ENCODE results near the gene BCHE. TPM values are rescaled to one million over a fixed set of nuclear protein-coding genes. Genes with fewer than 3 reads are reported as not detected.
"Not testable (repeated sequence)": the region's sequence is repeated elsewhere in the genome, so short reads cannot be mapped to it uniquely, and the experiment has no call there.

Gene BCHE
- polyA plus RNA-seq, 4 donors: 11.7 to 15.9 (median 12.6) TPM

DNA sequence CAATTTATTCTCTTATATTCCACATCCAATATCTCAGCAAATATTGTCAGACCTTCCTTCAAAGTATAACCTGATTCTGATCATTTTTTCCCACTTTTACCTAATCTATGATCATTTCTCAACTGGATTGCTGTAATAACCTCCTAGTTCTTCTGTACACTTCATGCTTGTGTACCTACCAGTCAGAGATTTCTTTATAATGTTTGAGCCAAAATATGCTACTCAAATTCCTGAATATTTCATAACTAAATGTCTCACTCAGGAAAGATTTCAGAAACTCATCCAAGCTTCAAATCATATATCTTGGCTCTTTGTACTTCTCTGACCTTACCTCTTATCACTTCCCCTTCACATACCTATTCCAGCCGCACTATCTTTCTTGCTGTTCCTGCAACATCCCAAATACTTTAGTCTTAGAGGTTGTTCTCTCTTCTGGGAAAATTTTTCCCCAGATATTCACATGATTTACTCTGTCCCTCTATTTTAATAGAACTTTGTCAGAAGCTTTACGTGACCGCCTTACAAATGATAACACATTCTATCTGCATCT is 20.0 kb downstream of the BCHE start:
- DNase-seq (ENCODE audit: low read depth in 4 of 4, low spot score in 3 of 4): no peak

GRCh38 chr3:165816209-165816608 is 21.0 kb downstream of the BCHE start:
- no peak for DNase-seq (ENCODE audit: low read depth in 4 of 4, low spot score in 3 of 4)

DNA sequence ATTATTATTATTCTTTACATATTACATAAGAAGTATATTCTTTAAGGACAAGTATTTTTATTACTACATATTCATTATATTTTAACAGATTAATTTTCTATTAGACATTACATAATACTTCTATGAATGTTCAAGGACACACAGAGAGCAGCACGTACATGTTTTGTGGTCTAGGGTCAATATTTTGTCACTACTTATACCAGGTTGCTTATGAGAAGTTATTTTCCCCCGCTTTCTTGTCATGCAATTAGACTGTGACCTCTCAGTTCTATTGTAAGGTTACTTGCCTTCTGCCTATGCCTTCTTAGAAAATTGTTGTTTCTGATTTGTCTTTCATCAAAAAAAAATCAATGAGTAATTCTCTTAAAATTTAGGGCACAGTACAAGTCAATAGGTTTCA is 21.5 kb downstream of the BCHE start:
- DNase-seq (ENCODE audit: low read depth in 4 of 4, low spot score in 3 of 4): no peak

- no peak for DNase-seq (ENCODE audit: low read depth in 4 of 4, low spot score in 3 of 4)
Observed at GRCh38 chr3:165814380-165814779, 22.8 kb downstream of the BCHE start.

GRCh38 chr3:165807937-165808336 is 29.3 kb downstream of the BCHE start:
- DNase-seq (ENCODE audit: low read depth in 4 of 4, low spot score in 3 of 4): not testable (repeated sequence)

GRCh38 chr3:165805946-165806561 is 31.2 kb downstream of the BCHE start:
- no peak for DNase-seq (ENCODE audit: low read depth in 4 of 4, low spot score in 3 of 4)

- no peak for DNase-seq (ENCODE audit: low read depth in 4 of 4, low spot score in 3 of 4)
Observed at GRCh38 chr3:165803471-165803870, 33.8 kb downstream of the BCHE start.

GRCh38 chr3:165800970-165801369 is 36.3 kb downstream of the BCHE start:
- DNase-seq (ENCODE audit: low read depth in 4 of 4, low spot score in 3 of 4): peak in 1 of 4 donors; percentile 3

DNA sequence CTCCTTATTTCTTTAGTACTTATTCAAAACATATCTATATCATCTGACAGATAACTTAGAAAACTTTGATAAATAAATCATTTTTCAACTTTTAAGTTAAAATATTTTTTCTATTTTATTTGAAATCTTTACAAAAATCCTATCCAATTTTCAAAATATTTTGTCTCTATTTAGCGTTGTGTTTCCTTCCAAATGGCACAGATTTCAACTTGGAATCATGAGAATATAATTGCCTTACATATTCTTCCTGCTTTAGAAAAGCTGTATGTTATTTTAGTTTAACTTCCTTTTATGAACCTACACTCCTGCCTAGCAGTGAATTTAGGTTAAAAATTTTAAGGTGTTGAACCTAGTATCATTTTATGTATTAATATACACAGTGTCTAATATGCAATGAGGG is 38.2 kb downstream of the BCHE start:
- DNase-seq (ENCODE audit: low read depth in 4 of 4, low spot score in 3 of 4): no peak

- DNase-seq (ENCODE audit: low read depth in 4 of 4, low spot score in 3 of 4): no peak
Observed at GRCh38 chr3:165797551-165797950, 39.7 kb downstream of the BCHE start.

- no peak for DNase-seq (ENCODE audit: low read depth in 4 of 4, low spot score in 3 of 4)
Observed at GRCh38 chr3:165796701-165797100, 40.5 kb downstream of the BCHE start.

GRCh38 chr3:165788531-165788930 is 48.7 kb downstream of the BCHE start:
- no peak for DNase-seq (ENCODE audit: low read depth in 4 of 4, low spot score in 3 of 4)

- DNase-seq (ENCODE audit: low read depth in 4 of 4, low spot score in 3 of 4): no peak
Observed at GRCh38 chr3:165786013-165786412, 51.2 kb downstream of the BCHE start.

DNA sequence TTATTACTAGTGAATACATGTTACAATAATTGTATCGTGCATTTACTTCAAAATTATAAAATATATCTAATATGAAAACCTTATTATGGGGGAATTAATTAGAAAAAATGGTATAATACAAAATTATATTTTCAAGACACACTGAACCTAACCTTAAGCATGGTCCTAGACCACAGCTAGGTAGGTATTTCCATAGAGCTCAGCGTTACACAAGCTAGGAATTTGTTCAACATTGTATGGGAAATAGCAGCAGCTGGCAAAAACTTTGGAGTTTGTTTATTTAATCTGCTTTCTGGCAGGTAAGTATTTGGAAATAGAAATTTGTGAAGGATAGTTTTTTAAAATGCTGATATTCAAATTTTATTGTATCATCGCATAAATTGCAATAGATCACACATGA is 52.9 kb downstream of the BCHE start:
- DNase-seq (ENCODE audit: low read depth in 4 of 4, low spot score in 3 of 4): no peak

- DNase-seq (ENCODE audit: low read depth in 4 of 4, low spot score in 3 of 4): no peak
Observed at GRCh38 chr3:165783383-165783782, 53.8 kb downstream of the BCHE start.

DNA sequence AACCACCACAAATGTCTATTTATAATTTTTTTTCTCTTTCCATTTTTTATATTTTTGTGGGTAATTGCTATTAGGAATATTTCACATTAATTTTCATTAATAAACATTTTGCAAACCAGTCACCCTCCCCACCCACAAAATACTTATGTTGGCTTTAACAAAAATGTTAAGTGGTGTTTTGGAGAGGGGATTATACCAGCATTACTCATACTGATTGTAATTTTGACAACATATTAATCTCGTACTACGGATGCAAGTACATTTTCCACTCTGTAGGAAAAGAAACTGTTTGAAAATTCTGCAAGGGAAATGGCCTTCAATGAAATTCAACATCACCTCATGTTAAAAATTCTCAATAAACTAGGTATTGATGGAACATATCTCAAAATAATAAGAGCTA is 58.3 kb downstream of the BCHE start:
- DNase-seq (ENCODE audit: low read depth in 4 of 4, low spot score in 3 of 4): no peak

- DNase-seq (ENCODE audit: low read depth in 4 of 4, low spot score in 3 of 4): no peak
Observed at GRCh38 chr3:165778456-165778855, 58.8 kb downstream of the BCHE start.

- no peak for DNase-seq (ENCODE audit: low read depth in 4 of 4, low spot score in 3 of 4)
Observed at GRCh38 chr3:165775824-165776223, 61.4 kb downstream of the BCHE start.

GRCh38 chr3:165770781-165771180 is 66.4 kb downstream of the BCHE start:
- no peak for DNase-seq (ENCODE audit: low read depth in 4 of 4, low spot score in 3 of 4)

DNA sequence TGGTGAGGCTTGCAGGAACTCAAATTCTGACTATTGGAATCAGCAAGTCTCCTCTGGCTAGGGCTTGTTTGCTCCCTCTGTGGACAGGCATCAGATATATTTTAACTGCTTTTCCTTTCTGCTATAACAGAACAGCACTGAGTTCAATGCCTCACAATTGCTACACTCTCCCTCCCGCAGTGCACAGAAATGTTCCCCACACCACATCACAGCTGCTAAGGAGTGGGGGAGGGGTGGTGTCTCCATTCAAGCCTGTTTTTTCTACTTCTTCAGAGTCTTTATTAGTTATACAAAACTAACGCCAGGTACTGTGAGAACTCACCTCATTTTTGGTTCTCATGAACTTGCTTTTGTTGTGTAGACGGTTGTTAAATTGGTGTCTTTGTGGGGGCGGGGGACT is 68.5 kb downstream of the BCHE start:
- DNase-seq (ENCODE audit: low read depth in 4 of 4, low spot score in 3 of 4): no peak

- no peak for DNase-seq (ENCODE audit: low read depth in 4 of 4, low spot score in 3 of 4)
Observed at GRCh38 chr3:165759041-165759440, 78.2 kb downstream of the BCHE start.

GRCh38 chr3:165755571-165755970 is 81.7 kb downstream of the BCHE start:
- DNase-seq (ENCODE audit: low read depth in 4 of 4, low spot score in 3 of 4): no peak
